K562 treated with DMSO at 1 percent for 48 hours (cell line): ENCODE results near the gene PTPRR. TPM values are rescaled to one million over a fixed set of nuclear protein-coding genes. Genes with fewer than 3 reads are reported as not detected.

Source experiments
- total RNA-seq: library from RNA; unstranded; fragments of 300-600 nt; gene quantifications from 2 replicates; pipeline ENCODE4 v1.2.3, GENCODE V29; 2022; ENCODE audit warnings: low replicate concordance; ENCODE audit errors: extremely low read depth

Gene PTPRR
- not detected in 2 replicates for total RNA-seq

GRCh38 chr12:70920251-70920851 lies at the start of gene PTPRR:
Gene PTPRR, minus strand, starts transcription at chr12:70920738. Its CDS starts 348 bp downstream, at chr12:70920390.

GRCh38 chr12:70637303-70638085 lies 283.0 kb downstream of the PTPRR start, which contains the start of gene PTPRB:
Gene PTPRB, minus strand, starts transcription at chr12:70637429. Its CDS starts 34 bp downstream, at chr12:70637395.

Other genes with a start within 250 kb of the PTPRR start
- not detected in 2 replicates for gene TSPAN8, start 237.3 kb upstream of the PTPRR start, total RNA-seq